ENCODE measurements around the gene MBD4.
"Not testable (repeated sequence)": the region's sequence is repeated elsewhere in the genome, so short reads cannot be mapped to it uniquely, and the experiment has no call there.

The MBD4 gene

GRCh38 chr3:129428376-129429079 lies 11.2 kb downstream of the MBD4 start, which contains the start of gene EFCAB12:
Gene EFCAB12, minus strand, starts transcription at chr3:129428636. Its CDS starts 148 bp downstream, at chr3:129428488.
- DNase-seq = peak; percentile 92

- DNase-seq = no peak
Observed at GRCh38 chr3:129428007-129428375, 11.8 kb downstream of the MBD4 start.

DNA sequence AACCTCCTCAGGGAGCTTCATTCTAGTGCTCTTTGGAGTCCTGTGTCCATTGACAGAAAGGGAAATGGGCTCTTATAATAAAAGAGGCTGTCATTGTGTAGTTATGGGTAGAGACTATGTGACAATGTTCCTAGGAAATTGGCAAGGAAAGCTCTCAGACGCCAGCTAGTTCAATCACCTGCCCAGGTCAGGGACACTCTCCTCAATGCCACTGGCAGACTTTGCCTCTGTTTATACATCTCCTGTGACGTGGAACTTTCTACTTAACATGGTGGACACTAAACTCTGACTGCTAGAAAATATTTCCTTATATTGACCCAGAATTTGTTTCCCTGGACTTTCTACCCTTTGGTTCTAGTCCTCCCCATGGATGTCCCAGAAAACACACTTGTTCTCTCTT lies 14.1 kb downstream of the MBD4 start:
- no peak for DNase-seq

DNA sequence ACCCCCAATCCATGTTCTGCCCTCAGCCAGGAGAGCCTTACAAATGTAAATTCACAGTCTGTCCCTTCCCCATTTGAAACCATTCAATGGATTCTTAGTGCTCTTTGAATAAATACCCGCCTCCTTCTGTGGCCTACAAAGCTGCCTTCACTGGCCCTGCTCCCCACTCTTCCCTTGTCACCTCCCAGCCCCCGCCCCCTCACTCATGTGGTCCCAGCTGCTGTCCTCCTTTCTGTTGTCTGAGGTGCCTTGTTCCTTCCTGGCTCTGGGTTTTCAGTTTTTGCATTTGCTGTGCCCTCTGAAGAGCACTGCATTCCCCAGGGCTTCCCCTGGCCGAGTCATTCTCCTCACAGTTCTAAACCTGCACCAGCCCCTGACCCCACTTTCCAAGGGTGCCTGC lies 14.5 kb downstream of the MBD4 start:
- no peak for DNase-seq

DNA sequence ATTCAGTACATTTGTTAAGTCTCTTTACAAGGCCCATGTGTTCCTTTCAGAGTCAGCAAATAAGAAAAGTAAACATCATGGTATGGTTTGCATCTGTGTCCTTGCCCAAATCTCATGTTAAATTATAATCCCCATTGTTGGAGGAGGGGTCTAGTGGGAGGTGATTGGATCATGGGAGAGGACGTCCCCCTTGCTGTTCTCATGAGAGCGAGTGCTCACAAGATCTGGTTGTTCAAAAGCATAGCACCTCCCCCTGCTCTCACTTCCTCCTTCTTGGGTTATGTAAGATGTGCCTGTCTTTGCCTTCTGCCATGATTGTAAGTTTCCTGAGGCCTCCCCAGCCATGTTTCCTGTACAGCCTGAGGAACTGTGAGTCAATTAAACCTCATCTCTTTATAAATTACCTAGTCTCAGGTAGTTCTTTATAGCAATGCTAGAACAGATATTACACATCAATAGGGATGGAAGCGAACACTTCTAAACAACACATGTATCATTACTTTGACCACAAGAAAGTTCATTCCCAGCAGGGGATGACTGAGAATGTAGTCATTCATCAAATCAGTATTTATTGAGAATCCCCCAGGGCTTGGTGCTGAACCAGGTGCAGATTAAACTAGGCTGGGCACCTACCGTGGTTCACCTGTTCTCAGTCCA lies 15.4 kb downstream of the MBD4 start:
- DNase-seq = no peak

- no peak for DNase-seq
Observed at GRCh38 chr3:129422897-129423296, 16.9 kb downstream of the MBD4 start.

GRCh38 chr3:129421988-129422745 lies 17.6 kb downstream of the MBD4 start:
- no peak for DNase-seq

- no peak for DNase-seq
Observed at GRCh38 chr3:129421236-129421883, 18.4 kb downstream of the MBD4 start.

GRCh38 chr3:129419476-129419875 lies 20.3 kb downstream of the MBD4 start:
- no peak for DNase-seq

- no peak for DNase-seq
Observed at GRCh38 chr3:129418041-129418973, 21.4 kb downstream of the MBD4 start.

- DNase-seq = no peak
Observed at GRCh38 chr3:129417326-129417725, 22.4 kb downstream of the MBD4 start.

DNA sequence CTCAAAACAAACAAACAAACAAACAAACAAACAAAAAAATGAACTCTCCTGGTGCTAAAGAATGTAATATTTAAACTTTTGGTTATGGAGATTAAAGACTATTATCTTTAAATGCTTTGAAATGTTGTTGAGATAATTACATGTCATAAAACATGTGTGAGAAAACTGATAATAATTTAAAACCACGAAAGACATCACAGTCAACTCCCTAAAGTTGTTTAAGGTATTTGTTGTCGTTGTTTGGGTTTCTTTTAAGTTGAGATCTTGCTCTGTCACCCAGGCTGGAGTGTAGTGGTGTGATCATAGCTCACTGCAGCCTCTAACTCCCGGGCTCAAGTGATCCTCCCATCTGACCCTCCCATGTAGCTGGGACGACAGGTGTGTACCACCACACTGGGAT lies 23.3 kb downstream of the MBD4 start:
- no peak for DNase-seq

DNA sequence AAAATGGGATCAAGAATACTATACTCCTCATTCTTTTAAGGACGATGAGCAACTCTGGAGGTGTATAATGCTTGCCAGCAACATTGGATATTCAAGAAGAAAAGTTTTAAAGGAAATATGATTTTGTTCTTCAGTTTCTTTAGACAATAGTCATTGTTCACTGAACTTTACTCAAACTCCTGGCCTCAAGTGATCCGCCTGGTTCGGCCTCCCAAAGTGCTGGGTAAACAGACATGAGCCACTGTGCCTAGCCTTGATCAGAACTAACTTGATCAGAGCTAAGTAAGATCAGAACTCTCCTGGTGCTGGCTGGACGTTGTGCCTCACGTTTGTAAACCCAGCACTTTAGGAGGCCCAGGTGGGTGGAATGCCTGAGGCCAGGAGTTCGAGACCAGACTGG lies 23.9 kb downstream of the MBD4 start:
- no peak for DNase-seq

GRCh38 chr3:129415378-129415777 lies 24.4 kb downstream of the MBD4 start:
- no peak for DNase-seq

- no peak for DNase-seq
Observed at GRCh38 chr3:129413687-129414506, 25.9 kb downstream of the MBD4 start.

GRCh38 chr3:129413238-129413637 lies 26.5 kb downstream of the MBD4 start:
- not testable (repeated sequence) for DNase-seq

DNA sequence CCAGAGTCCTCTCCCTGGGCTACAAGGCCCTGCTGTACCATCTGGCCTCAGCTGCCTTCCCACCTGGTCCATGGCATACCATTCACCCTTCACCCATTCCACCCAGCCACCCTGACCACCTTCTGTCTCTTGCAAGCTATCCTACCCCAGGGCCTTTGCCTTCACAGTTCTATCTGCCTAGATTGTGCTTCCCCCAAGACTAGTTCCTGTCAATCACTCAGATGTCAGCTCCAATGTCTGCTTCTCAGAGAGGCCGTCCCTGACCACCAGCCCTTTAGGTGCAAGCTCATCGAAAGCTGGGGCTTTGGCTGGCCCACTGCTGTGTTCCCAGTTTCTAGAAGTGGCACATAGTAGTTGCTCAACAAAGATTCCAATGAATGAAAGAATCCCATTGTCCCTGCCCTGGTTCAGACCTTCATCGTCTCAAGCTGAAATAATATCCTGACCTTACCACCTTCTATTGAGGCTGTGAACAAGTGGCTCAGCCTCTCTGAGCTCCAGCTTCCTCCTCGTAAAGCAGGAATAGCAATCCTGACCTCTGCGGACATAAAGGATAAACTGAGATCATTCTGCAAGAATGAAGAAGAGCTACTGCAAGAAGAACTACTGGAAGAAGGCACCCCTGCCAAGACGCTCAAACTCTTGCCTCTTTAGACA lies 27.1 kb downstream of the MBD4 start:
- DNase-seq = no peak

DNA sequence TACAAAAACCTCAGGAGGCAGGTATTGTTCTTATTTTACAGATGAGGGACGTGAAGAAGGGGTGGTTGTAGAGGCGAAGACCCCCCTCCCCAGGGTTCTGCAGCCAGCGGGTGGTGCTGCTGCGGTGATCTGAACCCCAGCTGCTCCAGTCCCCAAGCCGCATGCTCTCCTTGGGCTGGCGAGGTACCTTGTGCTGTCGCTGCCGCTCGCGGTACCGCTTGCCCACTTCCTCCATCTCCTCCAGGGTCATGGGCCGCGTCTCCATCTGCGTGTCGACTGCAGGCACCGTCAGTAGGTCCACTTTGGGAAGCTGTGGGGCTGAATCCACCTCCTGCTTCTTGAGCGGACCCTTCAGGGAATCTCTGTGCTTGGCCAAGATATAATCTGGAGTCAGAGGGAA lies 28.8 kb downstream of the MBD4 start:
- DNase-seq = no peak

GRCh38 chr3:129409541-129409940 lies 30.2 kb downstream of the MBD4 start:
- DNase-seq = no peak

DNA sequence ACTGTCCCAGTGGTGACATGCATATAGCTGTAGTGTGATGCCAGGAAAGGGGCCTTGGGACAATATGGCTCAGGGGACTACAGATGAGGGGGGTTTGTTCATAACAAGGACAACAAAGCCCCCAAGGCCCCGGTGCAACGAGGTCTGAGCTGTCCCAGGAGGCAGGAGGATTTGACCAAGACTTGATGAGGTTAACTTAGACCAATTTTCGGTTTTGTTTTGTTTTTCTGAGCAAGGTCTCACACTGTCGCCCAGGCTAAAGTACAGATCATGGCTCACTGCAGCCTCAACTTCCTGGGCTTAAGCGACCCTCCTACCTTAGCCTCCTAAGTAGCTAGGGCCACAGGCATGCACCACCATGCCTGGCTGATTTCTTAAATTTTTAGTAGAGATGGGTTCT lies 35.1 kb downstream of the MBD4 start:
- no peak for DNase-seq

DNA sequence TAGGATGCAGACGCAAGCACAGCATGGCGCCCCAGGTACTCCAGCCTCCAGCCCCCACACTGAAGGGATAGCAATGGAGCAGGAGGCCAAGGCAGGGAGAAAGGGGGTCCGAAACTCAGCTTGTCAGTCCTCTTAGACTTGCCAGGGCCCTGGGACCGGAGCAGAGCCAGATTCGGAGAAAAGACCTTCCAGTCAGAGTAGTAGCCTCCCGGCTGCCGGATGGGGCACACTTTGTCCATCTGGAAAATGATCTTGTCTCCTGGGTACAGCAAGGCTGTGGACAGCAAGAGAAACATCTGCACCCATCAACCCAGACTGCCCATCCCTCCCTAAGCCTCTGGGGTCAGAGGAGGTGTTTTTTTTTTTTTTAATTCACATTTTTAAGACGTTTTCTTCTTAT lies 35.6 kb downstream of the MBD4 start:
- DNase-seq = no peak
